GM12875 (cell line): ENCODE data around the gene TMEM43.

Source experiments
- H3K4me3 ChIP-seq: one replicate; pipeline ENCODE4 v1.5.1; 2011; ENCODE audit warnings: low read depth, low read length, control low read depth
- CTCF ChIP-seq: IDR thresholded peaks from 2 replicates; pipeline ENCODE4 v1.5.1; 2011; ENCODE audit warnings: low read depth, mild to moderate bottlenecking, control low read depth, inconsistent platforms, low read length, moderate library complexity, borderline replicate concordance; ENCODE audit not compliant: insufficient read depth

TMEM43 gene

GRCh38 chr3:14157951-14158350 is 33.1 kb downstream of the TMEM43 start:
- no peak overlapping the region for H3K4me3 ChIP-seq
- TF ChIP-seq CTCF = no peak

- TF ChIP-seq CTCF = no peak
Measured at GRCh38 chr3:14158370-14158769, 33.5 kb downstream of the TMEM43 start.

GRCh38 chr3:14159426-14159825 is 34.6 kb downstream of the TMEM43 start:
- no peak overlapping the region for H3K4me3 ChIP-seq
- TF ChIP-seq CTCF = no peak

More at GRCh38 chr3:14158370-14158769, 33.5 kb downstream of the TMEM43 start:
- no peak overlapping the region for H3K4me3 ChIP-seq

GRCh38 chr3:14161282-14161681 is 36.4 kb downstream of the TMEM43 start:
- no peak overlapping the region for H3K4me3 ChIP-seq
- no peak for TF ChIP-seq CTCF

- no peak overlapping the region for H3K4me3 ChIP-seq
- no peak for TF ChIP-seq CTCF
Measured at GRCh38 chr3:14162178-14162577, 37.3 kb downstream of the TMEM43 start.

- TF ChIP-seq CTCF = no peak
- no peak overlapping the region for H3K4me3 ChIP-seq
Measured at GRCh38 chr3:14166877-14167603, 42.2 kb downstream of the TMEM43 start.

- no peak for TF ChIP-seq CTCF
- H3K4me3 ChIP-seq = no peak overlapping the region
Measured at GRCh38 chr3:14169435-14169834, 44.6 kb downstream of the TMEM43 start.
